ENCODE measurements around the gene SHISA5. TPM values are rescaled to one million over a fixed set of nuclear protein-coding genes. Genes with fewer than 3 reads are reported as not detected.

SHISA5 gene
- total RNA-seq, 1 experiment from 2014 or later: 174 TPM

GRCh38 chr3:48502728-48503168 lies 1.2 kb downstream of the SHISA5 start:
- Histone ChIP-seq H3K79me2 (ENCODE audit: insufficient read depth, low read length) (peaks cover 1% of the 10 kb centered on the region; the same call in 1 of the 2 replicates), H3K9me3 (ENCODE audit: control insufficient read depth, low read depth, low read length) (no peaks in the 10 kb centered on the region), H4K91ac (ENCODE audit: insufficient read length, low read depth, low read length) (no peak overlapping the region), H3T11ph (ENCODE audit: low read length) (no peak overlapping the region), H2BK5ac (ENCODE audit: insufficient read length, low read length) (no peak overlapping the region), H3K4me2 (ENCODE audit: insufficient read depth, insufficient read length, low read length) (peak overlapping the region; percentile 51), H3K4me1 (ENCODE audit: insufficient read depth, low read length) (peaks cover 4% of the 10 kb centered on the region; the same call in 1 of the 2 replicates), H3K18ac (ENCODE audit: insufficient read length, low read depth, low read length) (no peak overlapping the region), H2BK12ac (ENCODE audit: insufficient read length, low read depth, low read length) (no peak overlapping the region), H3K14ac (ENCODE audit: insufficient read depth, low read length) (no peak overlapping the region), H4K20me1 (ENCODE audit: control insufficient read depth, insufficient read depth, insufficient read length) (no peaks in the 10 kb centered on the region), H2AK5ac (ENCODE audit: insufficient read length, low read length) (no peak overlapping the region), H3K27me3 (ENCODE audit: insufficient read depth, low read length) (no peaks in the 10 kb centered on the region), H2AFZ (ENCODE audit: low read length) (no peak overlapping the region), H2BK120ac (ENCODE audit: low read depth, low read length, poor library complexity, severe bottlenecking) (no peak overlapping the region), H4K8ac (replicated peaks; ENCODE audit: insufficient read length, low read depth, low read length) (no peak overlapping the region), H2BK20ac (ENCODE audit: low read depth, low read length, poor library complexity, severe bottlenecking) (no peak overlapping the region), H3K56ac (ENCODE audit: insufficient read length, low read depth, low read length) (no peak overlapping the region), H4K5ac (ENCODE audit: insufficient read length, low read depth, low read length) (no peak overlapping the region), H3K27ac (ENCODE audit: insufficient read length, low read depth, low read length) (no peak overlapping the region), H3K4ac (ENCODE audit: low read depth, low read length) (no peak overlapping the region), H3K9ac (ENCODE audit: extremely low read depth, insufficient read length, low read length) (no peak overlapping the region), H3K23ac (ENCODE audit: insufficient read length, low read depth, low read length) (no peak overlapping the region), H2BK15ac (ENCODE audit: low read depth, low read length) (no peak overlapping the region), H3K23me2 (ENCODE audit: insufficient read length, low read depth, low read length, poor library complexity, severe bottlenecking) (peaks cover 11% of the 10 kb centered on the region), H3K79me1 (ENCODE audit: insufficient read depth, low read depth, low read length, poor library complexity, severe bottlenecking) (no peaks in the 10 kb centered on the region)
- Mint-ChIP-seq H3K36me3 (ENCODE audit: insufficient read depth in 1 of 3, low read depth in 3 of 3) (peaks cover 16 to 23% (median 22%) of the 10 kb centered on the region in 3 experiments), H3K4me3 (peak overlapping the region; percentile 80 to 87; a peak in 4 of 5 replicates), H3K4me1 (peaks cover 36 to 37% of the 10 kb centered on the region in 2 experiments), H3K9me3 (peaks cover 8 to 10% of the 10 kb centered on the region in 2 experiments; a peak in 4 of 5 replicates), H3K27me3 (ENCODE audit: low read depth) (peaks cover 8% of the 10 kb centered on the region), H3K27ac (no peak overlapping the region)
- TF ChIP-seq, protein P1, sequence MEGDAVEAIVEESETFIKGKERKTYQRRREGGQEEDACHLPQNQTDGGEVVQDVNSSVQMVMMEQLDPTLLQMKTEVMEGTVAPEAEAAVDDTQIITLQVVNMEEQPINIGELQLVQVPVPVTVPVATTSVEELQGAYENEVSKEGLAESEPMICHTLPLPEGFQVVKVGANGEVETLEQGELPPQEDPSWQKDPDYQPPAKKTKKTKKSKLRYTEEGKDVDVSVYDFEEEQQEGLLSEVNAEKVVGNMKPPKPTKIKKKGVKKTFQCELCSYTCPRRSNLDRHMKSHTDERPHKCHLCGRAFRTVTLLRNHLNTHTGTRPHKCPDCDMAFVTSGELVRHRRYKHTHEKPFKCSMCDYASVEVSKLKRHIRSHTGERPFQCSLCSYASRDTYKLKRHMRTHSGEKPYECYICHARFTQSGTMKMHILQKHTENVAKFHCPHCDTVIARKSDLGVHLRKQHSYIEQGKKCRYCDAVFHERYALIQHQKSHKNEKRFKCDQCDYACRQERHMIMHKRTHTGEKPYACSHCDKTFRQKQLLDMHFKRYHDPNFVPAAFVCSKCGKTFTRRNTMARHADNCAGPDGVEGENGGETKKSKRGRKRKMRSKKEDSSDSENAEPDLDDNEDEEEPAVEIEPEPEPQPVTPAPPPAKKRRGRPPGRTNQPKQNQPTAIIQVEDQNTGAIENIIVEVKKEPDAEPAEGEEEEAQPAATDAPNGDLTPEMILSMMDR (conservative IDR thresholded peaks at IDR 0.05): no peak
- no peak for DNase-seq
- no CpG with 5 or more reads among the region's 6 CpGs for WGBS (ENCODE audit: extremely low coverage, insufficient read length, low lambda C conversion rate)

Data from H9 (cell line).